Parathyroid adenoma (tissue), 2 donors: ENCODE measurements around the gene DLG5.

Experiments
- H2AFZ ChIP-seq: fragments of 300-600 bp; sonication (generic); one replicate; pipeline ENCODE4 v1.7.0; 2017; ENCODE audit warnings: antibody characterized with exemption, mild to moderate bottlenecking
- H3K27ac ChIP-seq: fragments of 300-600 bp; sonication (generic); one replicate; pipeline ENCODE4 v1.7.0; 2017
- H3K27me3 ChIP-seq: fragments of 300-600 bp; sonication (generic); one replicate; pipeline ENCODE4 v1.7.0; 2017; ENCODE audit warnings: low read length; ENCODE audit not compliant: control insufficient read depth, insufficient read depth
- H3K36me3 ChIP-seq: fragments of 300-600 bp; sonication (generic); one replicate; pipeline ENCODE4 v1.7.0; 2017; ENCODE audit warnings: low read length; ENCODE audit not compliant: control insufficient read depth, insufficient read depth
- H3K4me1 ChIP-seq: fragments of 300-600 bp; sonication (generic); one replicate; pipeline ENCODE4 v1.7.0; 2017; ENCODE audit warnings: control low read depth
- H3K4me2 ChIP-seq: fragments of 300-600 bp; sonication (generic); one replicate; pipeline ENCODE4 v1.7.0; 2017; ENCODE audit warnings: low read length
- H3K4me3 ChIP-seq: fragments of 300-600 bp; sonication (generic); one replicate; pipeline ENCODE4 v1.7.0; 2017; ENCODE audit warnings: low read depth, low read length
- H3K79me2 ChIP-seq: fragments of 300-600 bp; sonication (generic); one replicate; pipeline ENCODE4 v1.7.0; 2017; ENCODE audit warnings: control low read depth
- H3K9ac ChIP-seq: fragments of 300-600 bp; sonication (generic); one replicate; pipeline ENCODE4 v1.7.0; 2017; ENCODE audit warnings: mild to moderate bottlenecking
- H3K9me3 ChIP-seq: fragments of 300-600 bp; sonication (generic); one replicate; pipeline ENCODE4 v1.7.0; 2017; ENCODE audit warnings: low read length; ENCODE audit not compliant: control insufficient read depth
- TF ChIP-seq, protein P1 (sequence below): fragments of 300-600 bp; sonication (generic); IDR thresholded peaks from one replicate; pipeline ENCODE4 v1.7.0; 2017; ENCODE audit warnings: antibody characterized with exemption, mild to moderate bottlenecking
- donor health status: primary hyperparathyroidism.

The DLG5 gene

GRCh38 chr10:77915319-77916105 is 11.0 kb downstream of the DLG5 start:
- Histone ChIP-seq H3K79me2 (peaks cover 77% of the 10 kb centered on the region), H3K4me2 (no peak overlapping the region), H3K27ac (no peak overlapping the region), H3K4me3 (no peak overlapping the region), H3K27me3 (no peaks in the 10 kb centered on the region), H3K9me3 (no peaks in the 10 kb centered on the region), H3K4me1 (peaks cover 32% of the 10 kb centered on the region), H3K36me3 (no peaks in the 10 kb centered on the region), H2AFZ (no peak overlapping the region), H3K9ac (no peak overlapping the region)
- TF ChIP-seq, protein P1, sequence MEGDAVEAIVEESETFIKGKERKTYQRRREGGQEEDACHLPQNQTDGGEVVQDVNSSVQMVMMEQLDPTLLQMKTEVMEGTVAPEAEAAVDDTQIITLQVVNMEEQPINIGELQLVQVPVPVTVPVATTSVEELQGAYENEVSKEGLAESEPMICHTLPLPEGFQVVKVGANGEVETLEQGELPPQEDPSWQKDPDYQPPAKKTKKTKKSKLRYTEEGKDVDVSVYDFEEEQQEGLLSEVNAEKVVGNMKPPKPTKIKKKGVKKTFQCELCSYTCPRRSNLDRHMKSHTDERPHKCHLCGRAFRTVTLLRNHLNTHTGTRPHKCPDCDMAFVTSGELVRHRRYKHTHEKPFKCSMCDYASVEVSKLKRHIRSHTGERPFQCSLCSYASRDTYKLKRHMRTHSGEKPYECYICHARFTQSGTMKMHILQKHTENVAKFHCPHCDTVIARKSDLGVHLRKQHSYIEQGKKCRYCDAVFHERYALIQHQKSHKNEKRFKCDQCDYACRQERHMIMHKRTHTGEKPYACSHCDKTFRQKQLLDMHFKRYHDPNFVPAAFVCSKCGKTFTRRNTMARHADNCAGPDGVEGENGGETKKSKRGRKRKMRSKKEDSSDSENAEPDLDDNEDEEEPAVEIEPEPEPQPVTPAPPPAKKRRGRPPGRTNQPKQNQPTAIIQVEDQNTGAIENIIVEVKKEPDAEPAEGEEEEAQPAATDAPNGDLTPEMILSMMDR: no peak

- TF ChIP-seq, protein P1: no peak
- Histone ChIP-seq H3K27ac (no peak overlapping the region), H3K4me3 (no peak overlapping the region)
Observed at GRCh38 chr10:77913090-77913489, 13.5 kb downstream of the DLG5 start.

DNA sequence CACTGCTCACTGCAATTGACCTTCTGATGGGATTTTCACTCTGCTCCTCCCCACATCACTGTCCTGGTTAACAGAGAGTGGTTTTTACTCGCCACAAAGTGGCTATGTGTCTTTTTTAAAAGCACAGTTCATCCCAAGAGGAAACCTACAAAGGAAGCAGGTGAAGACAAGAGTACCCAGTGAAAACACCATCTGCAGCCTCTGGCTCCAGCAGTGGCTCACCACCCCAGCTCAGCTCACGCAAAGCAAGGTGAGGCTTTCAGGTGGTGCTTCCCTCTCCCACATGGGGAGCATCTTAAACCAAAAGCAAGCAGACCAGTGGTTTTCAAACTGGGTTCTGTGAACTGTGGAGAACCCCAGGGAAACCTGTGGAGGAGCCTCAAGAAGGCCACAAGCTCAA is 14.0 kb downstream of the DLG5 start:
- TF ChIP-seq, protein P1: no peak
- no peak overlapping the region for H3K4me2 ChIP-seq
- H3K9me3 ChIP-seq: no peaks in the 10 kb centered on the region
- H3K27me3 ChIP-seq: no peaks in the 10 kb centered on the region
- H2AFZ ChIP-seq: no peak overlapping the region
- H3K36me3 ChIP-seq: no peaks in the 10 kb centered on the region
- H3K27ac ChIP-seq: no peak overlapping the region
- no peak overlapping the region for H3K4me3 ChIP-seq
- peaks cover 66% of the 10 kb centered on the region for H3K79me2 ChIP-seq
- peaks cover 42% of the 10 kb centered on the region for H3K4me1 ChIP-seq
- H3K9ac ChIP-seq: no peak overlapping the region

More at GRCh38 chr10:77913090-77913489, 13.5 kb downstream of the DLG5 start:
- Histone ChIP-seq H3K36me3 (no peaks in the 10 kb centered on the region), H3K4me1 (peaks cover 39% of the 10 kb centered on the region), H3K9me3 (no peaks in the 10 kb centered on the region), H3K9ac (no peak overlapping the region), H3K79me2 (peaks cover 66% of the 10 kb centered on the region), H3K27me3 (no peaks in the 10 kb centered on the region), H3K4me2 (no peak overlapping the region), H2AFZ (no peak overlapping the region)

GRCh38 chr10:77911535-77912123 is 14.9 kb downstream of the DLG5 start:
- Histone ChIP-seq H3K27me3 (no peaks in the 10 kb centered on the region), H3K4me1 (peaks cover 51% of the 10 kb centered on the region), H3K36me3 (no peaks in the 10 kb centered on the region), H3K27ac (peak overlapping the region; percentile 84), H3K4me2 (peak overlapping the region; percentile 62), H3K9ac (no peak overlapping the region), H3K9me3 (no peaks in the 10 kb centered on the region), H3K79me2 (peaks cover 67% of the 10 kb centered on the region), H2AFZ (no peak overlapping the region), H3K4me3 (no peak overlapping the region)
- TF ChIP-seq, protein P1: no peak
